Measurements from ENCODE around the gene TMEM63A. TPM values are rescaled to one million over a fixed set of nuclear protein-coding genes. Genes with fewer than 3 reads are reported as not detected.

Gene TMEM63A
- total RNA-seq, 2 experiments from 2014 or later, result 197 to 211 TPM

Small RNAs within 50 kb of the gene (microRNA-seq; reads per million reads assigned to microRNA genes)
- gene MIR6741 (ENCODE audit: borderline microRNAs expressed, borderline replicate concordance), result 1.1 reads per million

Other genes with a start within 250 kb of the TMEM63A start
- not detected for gene ENAH, start 229.3 kb downstream of the TMEM63A start, total RNA-seq
- 100 to 1,000 TPM; 219 to 249 TPM for gene SRP9, start 104.6 kb downstream of the TMEM63A start, total RNA-seq
- 1 to 10 TPM; 1.8 to 2.4 TPM for gene EPHX1, start 72.3 kb downstream of the TMEM63A start, total RNA-seq
- not detected for gene LEFTY1, start 6.8 kb upstream of the TMEM63A start, total RNA-seq
- gene PYCR2, start 41.9 kb upstream of the TMEM63A start, total RNA-seq, result 100 to 1,000 TPM in 1 of 2 experiments, 10 to 100 TPM in 1; 98.1 to 120 TPM
- not detected for gene LEFTY2, start 58.8 kb upstream of the TMEM63A start, total RNA-seq
- gene SDE2, start 117.0 kb upstream of the TMEM63A start, total RNA-seq, result 10 to 100 TPM; 16.1 to 16.6 TPM
- 100 to 1,000 TPM; 651 to 657 TPM for gene H3-3A, start 180.3 kb upstream of the TMEM63A start, total RNA-seq